ENCODE results near the gene SPECC1.
"Not testable (repeated sequence)": the region's sequence is repeated elsewhere in the genome, so short reads cannot be mapped to it uniquely, and the experiment has no call there.

Gene SPECC1

GRCh38 chr17:20315821-20316220, 306.7 kb downstream of the SPECC1 start:
- TF ChIP-seq CTCF (IDR thresholded peaks at IDR 0.05; ENCODE audit: insufficient read depth, low read depth, low read length, missing control alignments): no peak
- no peak for DNase-seq (ENCODE audit: low read depth)
- H3K4me3 ChIP-seq (ENCODE audit: low read length): no peak overlapping the region

- peak overlapping the region; percentile 20 for H3K4me3 ChIP-seq (ENCODE audit: low read length)
- peak; percentile 77 for DNase-seq (ENCODE audit: low read depth)
- TF ChIP-seq CTCF (IDR thresholded peaks at IDR 0.05; ENCODE audit: insufficient read depth, low read depth, low read length, missing control alignments): peak; percentile 67
Observed at GRCh38 chr17:20320535-20321229, 311.5 kb downstream of the SPECC1 start.

GRCh38 chr17:20321357-20321756, 312.2 kb downstream of the SPECC1 start:
- H3K4me3 ChIP-seq (ENCODE audit: low read length); DNase-seq (ENCODE audit: low read depth): not testable (repeated sequence)

GRCh38 chr17:20327739-20328138, 318.6 kb downstream of the SPECC1 start:
- H3K4me3 ChIP-seq (ENCODE audit: low read length); DNase-seq (ENCODE audit: low read depth): not testable (repeated sequence)

- H3K4me3 ChIP-seq (ENCODE audit: low read length); DNase-seq (ENCODE audit: low read depth): not testable (repeated sequence)
Observed at GRCh38 chr17:20351405-20351804, 342.2 kb downstream of the SPECC1 start.

GRCh38 chr17:20352567-20352966, 343.4 kb downstream of the SPECC1 start:
- not testable (repeated sequence) for H3K4me3 ChIP-seq (ENCODE audit: low read length); DNase-seq (ENCODE audit: low read depth)

GRCh38 chr17:20363846-20364245, 354.7 kb downstream of the SPECC1 start:
- DNase-seq (ENCODE audit: low read depth); H3K4me3 ChIP-seq (ENCODE audit: low read length): not testable (repeated sequence)

Data from epithelial cell of esophagus (primary cell).